H1 (cell line): ENCODE data around the gene TRAPPC8. TPM values are rescaled to one million over a fixed set of nuclear protein-coding genes. Genes with fewer than 3 reads are reported as not detected.

Source experiments
- CTCF ChIA-PET: fragments of 300-600 bp; sonication (Branson Sonifier 250); formaldehyde crosslinking; loops from one replicate; lab custom pipeline; 2021; ENCODE audit not compliant: partially characterized antibody; lab: Charles Lee
- POLR2A ChIA-PET: fragments of 300-600 bp; sonication (Branson Sonifier 250); formaldehyde crosslinking; loops from one replicate; lab custom pipeline; 2021; ENCODE audit warnings: inconsistent platforms; ENCODE audit not compliant: partially characterized antibody; lab: Charles Lee
- DNase-seq, 2 experiments: peaks; one replicate each; pipeline versions ENCODE4 v3.0.0 to v3.0.0-alpha.2; 2010 to 2022; ENCODE audit warnings: low spot score in 2 of 2, low read depth in 1 of 2, mixed read lengths in 1 of 2
- FAIRE-seq: peaks from 2 replicates; lab custom pipeline; 2011; peaks lifted over from hg19 to GRCh38; lab: Jason Lieb, UNC
- H2AFZ ChIP-seq: 2 replicates; pipeline ENCODE4 v1.8.1; 2012; ENCODE audit warnings: low read length, inconsistent platforms
- H2AK5ac ChIP-seq: 2 replicates; pipeline ENCODE4 v1.6.1; 2013; ENCODE audit warnings: low read depth, low read length
- H2BK120ac ChIP-seq: replicated peaks from 2 replicates; pipeline ENCODE3; 2013; ENCODE audit warnings: low read depth, low read length, inconsistent platforms
- H2BK12ac ChIP-seq: 2 replicates; pipeline ENCODE4 v1.6.1; 2013; ENCODE audit warnings: low read depth, low read length
- H2BK15ac ChIP-seq: 2 replicates; pipeline ENCODE4 v1.6.1; 2013; ENCODE audit warnings: low read length
- H2BK20ac ChIP-seq: 2 replicates; pipeline ENCODE4 v1.6.1; 2013; ENCODE audit warnings: low read length
- H2BK5ac ChIP-seq: 2 replicates; pipeline ENCODE4 v1.6.1; 2013; ENCODE audit warnings: low read depth, low read length
- H3K14ac ChIP-seq: 2 replicates; pipeline ENCODE4 v1.6.1; 2013; ENCODE audit warnings: inconsistent platforms; ENCODE audit not compliant: insufficient read length
- H3K18ac ChIP-seq: 2 replicates; pipeline ENCODE4 v1.6.1; 2013; ENCODE audit warnings: low read length; ENCODE audit errors: extremely low read depth
- H3K23ac ChIP-seq: 2 replicates; pipeline ENCODE4 v1.6.1; 2013; ENCODE audit warnings: inconsistent platforms; ENCODE audit not compliant: insufficient read length
- H3K23me2 ChIP-seq: 2 replicates; pipeline ENCODE4 v1.6.1; 2013; ENCODE audit warnings: low read depth, low read length
- H3K27ac ChIP-seq: 2 replicates; pipeline ENCODE4 v1.6.1; 2011; ENCODE audit warnings: low read depth, low read length, inconsistent platforms
- H3K27me3 ChIP-seq, 4 experiments: replicated peaks in 1 of 4; 1 replicate in 1 of 4; 2 replicates in 3 of 4; pipeline versions ENCODE4 v1.6.1 to v1.8.1; 2011 to 2013; ENCODE audit warnings: low read length in 3 of 4, mild to moderate bottlenecking in 3 of 4, inconsistent platforms in 2 of 4, mixed read lengths in 2 of 4, moderate library complexity in 1 of 4; ENCODE audit not compliant: control insufficient read depth in 3 of 4, insufficient read depth in 3 of 4; ENCODE audit errors: extremely low read depth in 1 of 4
- H3K36me3 ChIP-seq, 4 experiments: 2 replicates each; pipeline versions ENCODE4 v1.6.1 to v1.8.1; 2011 to 2013; ENCODE audit warnings: mild to moderate bottlenecking in 4 of 4, low read length in 3 of 4, moderate library complexity in 2 of 4, control low read depth in 1 of 4, inconsistent platforms in 1 of 4; ENCODE audit not compliant: insufficient read depth in 4 of 4, control insufficient read depth in 2 of 4
- H3K4ac ChIP-seq: replicated peaks from 2 replicates; pipeline ENCODE3; 2013; ENCODE audit warnings: low read length, low read depth, mixed read lengths, inconsistent platforms; ENCODE audit not compliant: insufficient read length
- H3K4me1 ChIP-seq, 4 experiments: replicated peaks in 1 of 4; 1 replicate in 1 of 4; 2 replicates in 3 of 4; pipeline versions ENCODE4 v1.6.1 to v1.8.1; 2011 to 2013; ENCODE audit warnings: low read length in 3 of 4, inconsistent platforms in 2 of 4, mixed read lengths in 1 of 4; ENCODE audit not compliant: insufficient read depth in 4 of 4, control insufficient read depth in 3 of 4
- H3K4me2 ChIP-seq, 2 experiments: 2 replicates each; pipeline versions ENCODE4 v1.6.1 to v1.8.1; 2011 to 2013; ENCODE audit warnings: low read depth in 2 of 2, low read length in 2 of 2, control low read depth in 1 of 2, inconsistent platforms in 1 of 2, mild to moderate bottlenecking in 1 of 2; ENCODE audit not compliant: insufficient read depth in 1 of 2
- H3K4me3 ChIP-seq, 4 experiments: fragments of 200-600, 300-600 bp in 1 of 4; sonication (generic), shearing (Covaris generic), sonication (Bioruptor Twin) in 1 of 4; 2 replicates each; pipeline versions ENCODE4 v1.5.1 to v1.8.1; 2011 to 2016; ENCODE audit warnings: low read length in 4 of 4, low read depth in 3 of 4, control low read depth in 2 of 4, inconsistent platforms in 2 of 4, mild to moderate bottlenecking in 2 of 4, mixed read lengths in 1 of 4, moderate library complexity in 1 of 4; ENCODE audit not compliant: insufficient read depth in 2 of 4; ENCODE audit errors: extremely low read depth in 1 of 4
- H3K56ac ChIP-seq: replicated peaks from 2 replicates; pipeline ENCODE3; 2013; ENCODE audit warnings: low read depth, mild to moderate bottlenecking, mixed read lengths, low read length, inconsistent platforms; ENCODE audit not compliant: insufficient read length
- H3K79me1 ChIP-seq: 2 replicates; pipeline ENCODE4 v1.6.1; 2013; ENCODE audit warnings: low read depth, low read length, control low read depth
- H3K79me2 ChIP-seq, 2 experiments: 2 replicates each; pipeline versions ENCODE4 v1.6.1 to v1.8.1; 2012 to 2013; ENCODE audit warnings: low read length in 2 of 2, mild to moderate bottlenecking in 2 of 2, inconsistent platforms in 1 of 2; ENCODE audit not compliant: insufficient read depth in 2 of 2, control insufficient read depth in 1 of 2
- H3K9ac ChIP-seq, 4 experiments: replicated peaks in 1 of 4; 1 replicate in 1 of 4; 2 replicates in 3 of 4; pipeline versions ENCODE4 v1.6.1 to v1.8.1; 2011 to 2013; ENCODE audit warnings: low read depth in 3 of 4, low read length in 3 of 4, control low read depth in 2 of 4, mild to moderate bottlenecking in 2 of 4, moderate library complexity in 2 of 4, inconsistent platforms in 1 of 4; ENCODE audit errors: extremely low read depth in 1 of 4
- H3K9me3 ChIP-seq, 2 experiments: 2 replicates each; pipeline versions ENCODE4 v1.6.1 to v1.8.1; 2012 to 2013; ENCODE audit warnings: mild to moderate bottlenecking in 2 of 2, moderate library complexity in 2 of 2, control low read depth in 1 of 2, inconsistent platforms in 1 of 2, low read depth in 1 of 2, low read length in 1 of 2, mixed read lengths in 1 of 2; ENCODE audit not compliant: insufficient read depth in 2 of 2
- H4K20me1 ChIP-seq, 2 experiments: replicated peaks in 1 of 2; 2 replicates each; pipeline versions ENCODE3 to v1.8.1; 2011 to 2013; ENCODE audit warnings: inconsistent platforms in 2 of 2, low read length in 2 of 2, mild to moderate bottlenecking in 1 of 2; ENCODE audit not compliant: insufficient read depth in 2 of 2, control insufficient read depth in 1 of 2
- H4K5ac ChIP-seq: 2 replicates; pipeline ENCODE4 v1.6.1; 2013; ENCODE audit warnings: low read length, low read depth, mixed read lengths, inconsistent platforms; ENCODE audit not compliant: insufficient read length
- H4K8ac ChIP-seq: 2 replicates; pipeline ENCODE4 v1.8.0; 2013; ENCODE audit warnings: mild to moderate bottlenecking, moderate library complexity, low read length, inconsistent platforms; ENCODE audit not compliant: insufficient read depth; ENCODE audit errors: extremely low read depth
- H4K91ac ChIP-seq: replicated peaks from 2 replicates; pipeline ENCODE3; 2013; ENCODE audit warnings: low read length, mixed read lengths, inconsistent platforms; ENCODE audit not compliant: insufficient read length
- KDM1A ChIP-seq: fragments of 200-600, 300-600 bp; sonication (generic); IDR thresholded peaks from 2 replicates; pipeline ENCODE4 v1.7.1; 2016; ENCODE audit warnings: mild to moderate bottlenecking, low read length, borderline replicate concordance
- KDM5A ChIP-seq: fragments of 200-600 bp; IDR thresholded peaks from 2 replicates; pipeline ENCODE4 v1.7.1; 2012; ENCODE audit warnings: mild to moderate bottlenecking, low read length, inconsistent platforms, mixed read lengths
- MAFK ChIP-seq: IDR thresholded peaks from 2 replicates; pipeline ENCODE4 v1.6.1; 2012; ENCODE audit warnings: low read depth, mild to moderate bottlenecking, improper control_type of control experiment, low read length
- WGBS, 2 experiments: shearing (Covaris generic) in 1 of 2; methylation state at CpG; one replicate each; pipeline versions ENCODE4 v1.1.6 to v1.1.7; 2013 to 2015; ENCODE audit warnings: low lambda C conversion rate in 2 of 2, mixed read lengths in 2 of 2, inconsistent platforms in 1 of 2, low coverage in 1 of 2, missing lambda C conversion rate in 1 of 2; ENCODE audit not compliant: insufficient replicate concordance in 2 of 2, insufficient coverage in 1 of 2, insufficient read length in 1 of 2; ENCODE audit errors: extremely low coverage in 1 of 2, missing lambda C conversion rate in 1 of 2; 5-methylcytosine and 5-hydroxymethylcytosine counted together
- polyA plus RNA-seq, 7 experiments: library from polyadenylated mRNA; depleted of rRNA in 3 of 7; stranded (reverse) in 5 of 7; unstranded in 2 of 7; fragments of >200 nt in 5 of 7; fragments of 200-250 nt in 2 of 7; gene quantifications; 1 replicate in 5 of 7; 2 replicates in 1 of 7; 4 replicates in 1 of 7; pipeline versions ENCODE4 v1.2.1 to v1.2.3, GENCODE V29; 2011 to 2013; ENCODE audit warnings: missing spikeins in 2 of 7, mixed read lengths in 2 of 7
- total RNA-seq: library from RNA; stranded (reverse); fragmentation: NEBNext Ultra II Directional; extraction: Animal tissue kit (Norgen Biotek cat#: 25700); gene quantifications from 2 replicates; pipeline ENCODE4 v1.2.1, GENCODE V29; 2021

TRAPPC8 gene
- total and polyA plus RNA-seq, 2 of the 8 experiments (the other 6 are each of a cell fraction or from before 2014, with no cell fraction given): 43.6 to 56.5 TPM

- POLR2A ChIA-PET: interaction anchor here (1.0 kb wide), 1 partner anchor 11 kb away, joined by 4 read pairs; no protein-coding TSS in a partner anchor
- Histone ChIP-seq H2AFZ (no peak overlapping the region), H3K56ac (no peak overlapping the region), H2BK120ac (no peak overlapping the region), H3K23ac (no peak overlapping the region), H3K9ac (no peak overlapping the region), H3K79me1 (no peaks in the 10 kb centered on the region; the same call in 1 of the 2 replicates), H3K18ac (no peak overlapping the region), H4K8ac (no peak overlapping the region), H3K9me3 (no peaks in the 10 kb centered on the region), H2BK12ac (no peak overlapping the region), H3K4me3 (no peak overlapping the region), H4K91ac (no peak overlapping the region), H2BK20ac (no peak overlapping the region), H3K36me3 (peaks cover 0 to 27% (median 9%) of the 10 kb centered on the region in 4 experiments; a peak in 6 of 8 replicates), H4K20me1 (peaks cover 0 to 4% of the 10 kb centered on the region in 2 experiments), H3K23me2 (no peaks in the 10 kb centered on the region), H3K4me1 (no peaks in the 10 kb centered on the region), H2AK5ac (no peak overlapping the region), H4K5ac (no peak overlapping the region), H3K27ac (no peak overlapping the region), H3K4ac (no peak overlapping the region), H3K27me3 (no peaks in the 10 kb centered on the region), H2BK15ac (no peak overlapping the region), H3K14ac (no peak overlapping the region)
- WGBS, 2 experiments: 91% methylated on average over 4 of the region's 4 CpGs; no CpG with 5 or more reads in 1 of the 2 experiments
- peak; percentile 19 for FAIRE-seq
- CTCF ChIA-PET: interaction anchor here (0.6 to 0.8 kb wide), 2 partner anchors 15 to 215 kb away, joined by 3 read pairs; no protein-coding TSS in a partner anchor
- TF ChIP-seq KDM1A (no peak), KDM5A (no peak), MAFK (no peak)
- TF ChIP-seq, all 59 proteins: peak for 0
- peaks cover 0 to 20% of the 10 kb centered on the region in 2 experiments; a peak in 2 of 4 replicates for H3K79me2 ChIP-seq
- no peak overlapping the region for H2BK5ac ChIP-seq
- no peak overlapping the region for H3K4me2 ChIP-seq
- DNase-seq: no peak
These were observed 64.6 kb downstream of the TRAPPC8 start for GRCh38 chr18:31878358-31878757.
